DND-41 (cell line): Measurements from ENCODE around the gene RPS24.

Source experiments
- ATAC-seq: fragments of 200-7000 bp; cut with Tn5 transposase; 3 replicates; pipeline ENCODE4 v1.9.1; 2021; ENCODE audit warnings: low read depth; ENCODE audit not compliant: insufficient read depth
- DNase-seq: peaks from one replicate; pipeline ENCODE4 v3.0.0-alpha.2; 2020
- H2AFZ ChIP-seq: 2 replicates; pipeline ENCODE4 v1.6.0; 2012; ENCODE audit warnings: low read depth, low read length
- H3K27ac ChIP-seq: 2 replicates; pipeline ENCODE4 v1.5.1; 2012; ENCODE audit warnings: low read length, inconsistent platforms
- H3K27me3 ChIP-seq: fragments of 200-600 bp; sonication (generic); 2 replicates; pipeline ENCODE4 v1.6.0; 2012; ENCODE audit warnings: low read length, mild to moderate bottlenecking, inconsistent platforms; ENCODE audit not compliant: insufficient read depth, poor library complexity
- H3K36me3 ChIP-seq: 2 replicates; pipeline ENCODE4 v1.5.1; 2012; ENCODE audit warnings: low read length, inconsistent platforms; ENCODE audit not compliant: insufficient read depth
- H3K4me1 ChIP-seq: 2 replicates; pipeline ENCODE4 v1.5.1; 2012; ENCODE audit warnings: mild to moderate bottlenecking, low read length; ENCODE audit not compliant: insufficient read depth
- H3K4me2 ChIP-seq: 2 replicates; pipeline ENCODE4 v1.6.0; 2012; ENCODE audit warnings: mild to moderate bottlenecking, moderate library complexity, low read length, inconsistent platforms; ENCODE audit not compliant: insufficient read depth
- H3K4me3 ChIP-seq, 2 experiments: fragments of 200-600 bp in 1 of 2; shearing (Covaris generic) in 1 of 2; 2 replicates each; pipeline ENCODE4 v1.5.1; 2012 to 2016; ENCODE audit warnings: inconsistent platforms in 2 of 2, low read length in 2 of 2, mild to moderate bottlenecking in 2 of 2, low read depth in 1 of 2, moderate library complexity in 1 of 2
- H3K79me2 ChIP-seq: 2 replicates; pipeline ENCODE4 v1.6.0; 2012; ENCODE audit warnings: low read length, inconsistent platforms; ENCODE audit not compliant: insufficient read depth
- H3K9ac ChIP-seq: 2 replicates; pipeline ENCODE4 v1.6.0; 2012; ENCODE audit warnings: low read depth, mild to moderate bottlenecking, inconsistent platforms, low read length, moderate library complexity
- H3K9me3 ChIP-seq: 2 replicates; pipeline ENCODE4 v1.5.1; 2012; ENCODE audit warnings: low read length, moderate library complexity, mild to moderate bottlenecking, inconsistent platforms; ENCODE audit not compliant: insufficient read depth, severe bottlenecking
- H4K20me1 ChIP-seq: 2 replicates; pipeline ENCODE4 v1.6.0; 2012; ENCODE audit warnings: low read length; ENCODE audit not compliant: insufficient read depth
- CTCF ChIP-seq: IDR thresholded peaks from 2 replicates; pipeline ENCODE4 v1.5.1; 2012; ENCODE audit warnings: borderline replicate concordance, low read length, moderate library complexity, mild to moderate bottlenecking; ENCODE audit not compliant: poor library complexity, severe bottlenecking; ENCODE audit errors: extremely low read depth
- EZH2 ChIP-seq: IDR thresholded peaks from 3 replicates; pipeline ENCODE4 v1.6.1; 2012; ENCODE audit warnings: borderline replicate concordance, low read depth, mild to moderate bottlenecking, moderate library complexity, low read length, inconsistent platforms; ENCODE audit not compliant: severe bottlenecking

Gene RPS24

GRCh38 chr10:78035025-78035424, 1.4 kb downstream of the RPS24 start:
- DNase-seq, result no peak
- Histone ChIP-seq H2AFZ (no peak overlapping the region), H3K9ac (peak overlapping the region; percentile 67), H3K27me3 (no peaks in the 10 kb centered on the region), H3K36me3 (peaks cover 57% of the 10 kb centered on the region), H3K4me2 (peak overlapping the region; percentile 90), H3K4me1 (peaks cover 61% of the 10 kb centered on the region), H3K4me3 (peak overlapping the region; percentile 95 to 96; a peak in 3 of 4 replicates), H4K20me1 (peaks cover 55% of the 10 kb centered on the region), H3K27ac (peak overlapping the region; percentile 96), H3K9me3 (no peaks in the 10 kb centered on the region), H3K79me2 (peaks cover 63% of the 10 kb centered on the region)
- no peak for TF ChIP-seq CTCF
- no peak for TF ChIP-seq EZH2
- ATAC-seq, result no peak

- no peaks in the 10 kb centered on the region for H3K27me3 ChIP-seq
- ATAC-seq (no peak), DNase-seq (no peak)
- H3K9me3 ChIP-seq, result no peaks in the 10 kb centered on the region
- H4K20me1 ChIP-seq, result peaks cover 58% of the 10 kb centered on the region
- no peak for TF ChIP-seq CTCF
- TF ChIP-seq EZH2, result no peak
- H3K79me2 ChIP-seq, result peaks cover 66% of the 10 kb centered on the region
- peak overlapping the region; percentile 90 for H3K4me2 ChIP-seq
- H3K9ac ChIP-seq, result peak overlapping the region; percentile 67
- H3K27ac ChIP-seq, result no peak overlapping the region
- H3K4me1 ChIP-seq, result peaks cover 58% of the 10 kb centered on the region
- peaks cover 61% of the 10 kb centered on the region for H3K36me3 ChIP-seq
- peak overlapping the region; percentile 95 to 96; a peak in 2 of 4 replicates for H3K4me3 ChIP-seq
- H2AFZ ChIP-seq, result no peak overlapping the region
These were observed 1.8 kb downstream of the RPS24 start for GRCh38 chr10:78035437-78035836.

- TF ChIP-seq EZH2 (no peak), CTCF (no peak)
- peak overlapping the region in 1 of 2 experiments; percentile 95; a peak in 1 of 4 replicates for H3K4me3 ChIP-seq
- H3K9ac ChIP-seq, result peak overlapping the region; percentile 4; the same call in 1 of the 2 replicates
- no peak overlapping the region for H3K27ac ChIP-seq
- H4K20me1 ChIP-seq, result peaks cover 64% of the 10 kb centered on the region
- H3K27me3 ChIP-seq, result no peaks in the 10 kb centered on the region
- H3K4me1 ChIP-seq, result peaks cover 54% of the 10 kb centered on the region
- no peaks in the 10 kb centered on the region for H3K9me3 ChIP-seq
- peaks cover 71% of the 10 kb centered on the region for H3K79me2 ChIP-seq
- peak overlapping the region; percentile 90 for H3K4me2 ChIP-seq
- H3K36me3 ChIP-seq, result peaks cover 67% of the 10 kb centered on the region
- DNase-seq, result no peak
- ATAC-seq, result no peak
- H2AFZ ChIP-seq, result no peak overlapping the region
These were observed 2.4 kb downstream of the RPS24 start for GRCh38 chr10:78035933-78036583.
